ENCODE measurements around the gene NR4A2.

GRCh38 chr2:156332534-156333273, at the start of gene NR4A2:
- TF ChIP-seq POLR2A (IDR thresholded peaks at IDR 0.05; ENCODE audit: low read length) (peak; percentile 94), GATA1 (IDR thresholded peaks at IDR 0.05; ENCODE audit: low read depth, low read length) (no peak)

Data from erythroblast (primary cell).